ENCODE data around the gene CD2.

DNA sequence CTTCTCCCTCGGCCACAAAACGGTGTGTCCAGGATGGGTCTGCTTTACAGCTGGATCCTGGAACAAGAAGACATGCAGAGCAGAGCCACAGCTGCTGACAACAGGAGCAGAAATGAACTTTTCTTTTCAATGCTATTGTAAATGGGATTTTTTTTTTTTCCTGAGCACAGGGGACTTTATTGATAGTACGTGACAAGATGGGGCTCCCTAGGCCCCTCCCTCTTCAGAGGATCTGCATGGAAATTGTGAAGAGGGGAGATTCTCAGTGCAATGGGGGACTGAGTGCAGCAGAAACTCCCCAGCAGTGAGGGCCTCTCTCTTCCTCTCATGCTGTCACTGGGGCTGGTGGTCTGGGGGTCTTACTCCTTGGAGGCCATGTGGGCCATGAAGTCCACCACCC is 40.8 kb upstream of the CD2 start:
- TF ChIP-seq, protein P1, sequence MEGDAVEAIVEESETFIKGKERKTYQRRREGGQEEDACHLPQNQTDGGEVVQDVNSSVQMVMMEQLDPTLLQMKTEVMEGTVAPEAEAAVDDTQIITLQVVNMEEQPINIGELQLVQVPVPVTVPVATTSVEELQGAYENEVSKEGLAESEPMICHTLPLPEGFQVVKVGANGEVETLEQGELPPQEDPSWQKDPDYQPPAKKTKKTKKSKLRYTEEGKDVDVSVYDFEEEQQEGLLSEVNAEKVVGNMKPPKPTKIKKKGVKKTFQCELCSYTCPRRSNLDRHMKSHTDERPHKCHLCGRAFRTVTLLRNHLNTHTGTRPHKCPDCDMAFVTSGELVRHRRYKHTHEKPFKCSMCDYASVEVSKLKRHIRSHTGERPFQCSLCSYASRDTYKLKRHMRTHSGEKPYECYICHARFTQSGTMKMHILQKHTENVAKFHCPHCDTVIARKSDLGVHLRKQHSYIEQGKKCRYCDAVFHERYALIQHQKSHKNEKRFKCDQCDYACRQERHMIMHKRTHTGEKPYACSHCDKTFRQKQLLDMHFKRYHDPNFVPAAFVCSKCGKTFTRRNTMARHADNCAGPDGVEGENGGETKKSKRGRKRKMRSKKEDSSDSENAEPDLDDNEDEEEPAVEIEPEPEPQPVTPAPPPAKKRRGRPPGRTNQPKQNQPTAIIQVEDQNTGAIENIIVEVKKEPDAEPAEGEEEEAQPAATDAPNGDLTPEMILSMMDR (IDR thresholded peaks at IDR 0.05) = no peak
- TF ChIP-seq EP300 (IDR thresholded peaks at IDR 0.05; ENCODE audit: low read depth) (no peak), POLR2A (IDR thresholded peaks at IDR 0.05) (no peak), POLR2AphosphoS5 (IDR thresholded peaks at IDR 0.05) (no peak)

Data from transverse colon (tissue), 4 donors.